ENCODE data around the gene PTPRT.

Gene PTPRT

DNA sequence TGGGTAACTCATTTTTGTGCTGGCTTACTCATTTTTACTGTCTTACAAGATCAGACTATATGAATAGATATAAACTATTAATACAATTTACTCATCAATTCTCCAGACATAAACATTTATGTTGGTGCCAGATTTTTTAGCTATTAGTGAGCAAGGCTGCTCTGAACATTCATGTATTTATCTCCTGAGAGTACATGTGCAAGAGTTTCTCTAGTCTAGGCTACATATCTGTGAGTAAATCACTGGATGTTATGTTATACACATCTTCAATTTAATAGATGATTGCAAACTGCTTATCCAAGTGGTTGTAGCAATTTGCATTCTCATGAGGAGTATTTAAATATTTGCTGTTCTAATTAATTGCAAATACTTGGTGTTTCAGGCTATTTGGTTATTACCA lies 687.1 kb downstream of the PTPRT start:
- no peak overlapping the region for H3K9ac ChIP-seq (ENCODE audit: low read depth, low read length)
- peaks cover 6% of the 10 kb centered on the region for H3K9me3 ChIP-seq (ENCODE audit: insufficient read depth, low read length, severe bottlenecking)
- ATAC-seq (ENCODE audit: insufficient read depth, low read depth): no peak

DNA sequence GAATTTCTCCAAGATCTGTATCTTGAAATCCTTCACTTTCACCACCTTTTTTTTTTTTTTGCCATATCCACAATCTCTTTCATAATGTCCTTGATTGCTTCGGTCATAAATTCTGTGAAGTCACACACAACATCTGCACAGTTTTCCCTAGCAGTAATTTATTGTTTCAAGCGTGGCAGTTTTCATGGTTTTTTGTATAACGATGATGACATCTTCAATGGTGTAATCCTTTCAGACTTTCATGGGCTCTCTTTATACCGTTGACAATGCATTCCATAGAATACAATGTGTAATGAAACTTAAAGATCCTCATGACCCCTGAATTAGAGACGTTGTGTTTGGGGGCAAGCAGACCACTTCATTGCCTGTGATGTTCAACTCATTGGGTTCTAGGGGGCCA lies 693.1 kb downstream of the PTPRT start:
- Histone ChIP-seq H3K79me2 (ENCODE audit: insufficient read depth, low read length) (no peaks in the 10 kb centered on the region), H3K36me3 (ENCODE audit: insufficient read depth, low read length) (no peaks in the 10 kb centered on the region), H3K4me3 (ENCODE audit: low read depth in 1 of 2, low read length in 2 of 2) (no peak overlapping the region), H3K27me3 (ENCODE audit: insufficient read depth, low read length, poor library complexity) (peaks cover 6% of the 10 kb centered on the region), H2AFZ (ENCODE audit: low read depth, low read length) (no peak overlapping the region), H3K9me3 (ENCODE audit: insufficient read depth, low read length, severe bottlenecking) (no peaks in the 10 kb centered on the region), H3K4me2 (ENCODE audit: insufficient read depth, low read length) (no peak overlapping the region), H3K4me1 (ENCODE audit: insufficient read depth, low read length) (no peaks in the 10 kb centered on the region), H3K27ac (ENCODE audit: low read length) (no peak overlapping the region), H4K20me1 (ENCODE audit: insufficient read depth, low read length) (no peaks in the 10 kb centered on the region), H3K9ac (ENCODE audit: low read depth, low read length) (no peak overlapping the region)
- TF ChIP-seq, protein P1, sequence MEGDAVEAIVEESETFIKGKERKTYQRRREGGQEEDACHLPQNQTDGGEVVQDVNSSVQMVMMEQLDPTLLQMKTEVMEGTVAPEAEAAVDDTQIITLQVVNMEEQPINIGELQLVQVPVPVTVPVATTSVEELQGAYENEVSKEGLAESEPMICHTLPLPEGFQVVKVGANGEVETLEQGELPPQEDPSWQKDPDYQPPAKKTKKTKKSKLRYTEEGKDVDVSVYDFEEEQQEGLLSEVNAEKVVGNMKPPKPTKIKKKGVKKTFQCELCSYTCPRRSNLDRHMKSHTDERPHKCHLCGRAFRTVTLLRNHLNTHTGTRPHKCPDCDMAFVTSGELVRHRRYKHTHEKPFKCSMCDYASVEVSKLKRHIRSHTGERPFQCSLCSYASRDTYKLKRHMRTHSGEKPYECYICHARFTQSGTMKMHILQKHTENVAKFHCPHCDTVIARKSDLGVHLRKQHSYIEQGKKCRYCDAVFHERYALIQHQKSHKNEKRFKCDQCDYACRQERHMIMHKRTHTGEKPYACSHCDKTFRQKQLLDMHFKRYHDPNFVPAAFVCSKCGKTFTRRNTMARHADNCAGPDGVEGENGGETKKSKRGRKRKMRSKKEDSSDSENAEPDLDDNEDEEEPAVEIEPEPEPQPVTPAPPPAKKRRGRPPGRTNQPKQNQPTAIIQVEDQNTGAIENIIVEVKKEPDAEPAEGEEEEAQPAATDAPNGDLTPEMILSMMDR (IDR thresholded peaks at IDR 0.05; ENCODE audit: borderline replicate concordance, extremely low read depth, low read length, poor library complexity, severe bottlenecking): no peak
- no peak for TF ChIP-seq EZH2 (IDR thresholded peaks at IDR 0.05; ENCODE audit: borderline replicate concordance, low read depth, low read length, severe bottlenecking)
- DNase-seq: no peak
- ATAC-seq (ENCODE audit: insufficient read depth, low read depth): no peak

More for the DNA sequence above, 687.1 kb downstream of the PTPRT start:
- Histone ChIP-seq H3K27me3 (ENCODE audit: insufficient read depth, low read length, poor library complexity) (peaks cover 3% of the 10 kb centered on the region), H3K27ac (ENCODE audit: low read length) (no peak overlapping the region), H3K4me3 (ENCODE audit: low read depth in 1 of 2, low read length in 2 of 2) (no peak overlapping the region), H2AFZ (ENCODE audit: low read depth, low read length) (no peak overlapping the region), H4K20me1 (ENCODE audit: insufficient read depth, low read length) (no peaks in the 10 kb centered on the region), H3K36me3 (ENCODE audit: insufficient read depth, low read length) (no peaks in the 10 kb centered on the region), H3K4me2 (ENCODE audit: insufficient read depth, low read length) (no peak overlapping the region), H3K79me2 (ENCODE audit: insufficient read depth, low read length) (no peaks in the 10 kb centered on the region), H3K4me1 (ENCODE audit: insufficient read depth, low read length) (no peaks in the 10 kb centered on the region)
- no peak for TF ChIP-seq EZH2 (IDR thresholded peaks at IDR 0.05; ENCODE audit: borderline replicate concordance, low read depth, low read length, severe bottlenecking)
- TF ChIP-seq, protein P1 (IDR thresholded peaks at IDR 0.05; ENCODE audit: borderline replicate concordance, extremely low read depth, low read length, poor library complexity, severe bottlenecking): no peak
- DNase-seq: no peak

DNA sequence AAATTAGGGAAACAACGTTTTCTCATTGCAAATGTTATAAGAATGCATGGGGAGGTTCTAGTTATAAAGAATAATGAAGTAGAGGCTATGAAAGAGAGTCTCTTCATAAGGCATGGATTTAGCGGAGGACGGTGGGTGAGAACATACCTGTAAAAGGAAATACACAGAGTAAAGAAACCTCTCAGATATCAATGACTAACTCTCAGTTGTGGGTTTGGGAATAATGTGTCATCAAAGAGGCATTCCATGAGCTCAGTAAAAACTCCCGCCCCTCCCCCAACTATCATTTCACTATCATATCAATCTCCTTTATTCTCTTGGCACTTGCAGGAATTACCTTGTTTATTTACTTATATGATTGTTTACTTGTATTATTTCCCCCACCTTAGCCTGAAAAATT lies 695.4 kb downstream of the PTPRT start:
- no peak overlapping the region for H3K9ac ChIP-seq (ENCODE audit: low read depth, low read length)
- H3K36me3 ChIP-seq (ENCODE audit: insufficient read depth, low read length): no peaks in the 10 kb centered on the region
- TF ChIP-seq EZH2 (IDR thresholded peaks at IDR 0.05; ENCODE audit: borderline replicate concordance, low read depth, low read length, severe bottlenecking): no peak
- TF ChIP-seq, protein P1 (IDR thresholded peaks at IDR 0.05; ENCODE audit: borderline replicate concordance, extremely low read depth, low read length, poor library complexity, severe bottlenecking): no peak

DNA sequence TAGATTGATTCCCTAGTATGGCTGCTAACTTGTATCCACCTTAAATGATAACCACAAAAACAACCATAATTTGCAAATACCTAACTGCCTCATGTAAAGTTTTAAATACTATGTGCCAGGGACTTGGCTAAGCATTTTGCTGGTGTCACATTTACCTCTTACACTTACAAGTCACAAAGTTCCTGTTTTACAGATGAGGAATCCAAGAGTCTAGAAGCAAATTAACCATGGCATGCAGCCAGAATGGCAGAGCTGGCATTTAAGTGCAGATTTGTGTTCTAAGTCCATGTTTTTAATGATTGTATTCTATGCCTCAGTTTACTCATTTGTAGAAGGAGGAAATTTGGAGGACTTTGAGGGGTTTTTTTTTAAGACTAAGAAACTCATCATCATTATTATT lies 696.7 kb downstream of the PTPRT start:
- H3K4me1 ChIP-seq (ENCODE audit: insufficient read depth, low read length): no peaks in the 10 kb centered on the region
- H3K27me3 ChIP-seq (ENCODE audit: insufficient read depth, low read length, poor library complexity): peaks cover 6% of the 10 kb centered on the region
- H3K27ac ChIP-seq (ENCODE audit: low read length): no peak overlapping the region
- H3K9ac ChIP-seq (ENCODE audit: low read depth, low read length): no peak overlapping the region
- TF ChIP-seq EZH2 (IDR thresholded peaks at IDR 0.05; ENCODE audit: borderline replicate concordance, low read depth, low read length, severe bottlenecking): no peak
- TF ChIP-seq, protein P1 (IDR thresholded peaks at IDR 0.05; ENCODE audit: borderline replicate concordance, extremely low read depth, low read length, poor library complexity, severe bottlenecking): no peak
- ATAC-seq (ENCODE audit: insufficient read depth, low read depth) (no peak), DNase-seq (no peak)
- H3K9me3 ChIP-seq (ENCODE audit: insufficient read depth, low read length, severe bottlenecking): no peaks in the 10 kb centered on the region
- H3K4me2 ChIP-seq (ENCODE audit: insufficient read depth, low read length): no peak overlapping the region
- no peak overlapping the region for H2AFZ ChIP-seq (ENCODE audit: low read depth, low read length)
- H3K36me3 ChIP-seq (ENCODE audit: insufficient read depth, low read length): no peaks in the 10 kb centered on the region
- no peaks in the 10 kb centered on the region for H3K79me2 ChIP-seq (ENCODE audit: insufficient read depth, low read length)
- no peaks in the 10 kb centered on the region for H4K20me1 ChIP-seq (ENCODE audit: insufficient read depth, low read length)
- H3K4me3 ChIP-seq (ENCODE audit: low read depth in 1 of 2, low read length in 2 of 2): no peak overlapping the region

More for the DNA sequence above, 695.4 kb downstream of the PTPRT start:
- Histone ChIP-seq H3K27ac (ENCODE audit: low read length) (no peak overlapping the region), H2AFZ (ENCODE audit: low read depth, low read length) (no peak overlapping the region), H3K9me3 (ENCODE audit: insufficient read depth, low read length, severe bottlenecking) (no peaks in the 10 kb centered on the region), H3K4me1 (ENCODE audit: insufficient read depth, low read length) (no peaks in the 10 kb centered on the region), H3K79me2 (ENCODE audit: insufficient read depth, low read length) (no peaks in the 10 kb centered on the region), H4K20me1 (ENCODE audit: insufficient read depth, low read length) (no peaks in the 10 kb centered on the region), H3K4me3 (ENCODE audit: low read depth in 1 of 2, low read length in 2 of 2) (no peak overlapping the region), H3K4me2 (ENCODE audit: insufficient read depth, low read length) (no peak overlapping the region), H3K27me3 (ENCODE audit: insufficient read depth, low read length, poor library complexity) (peaks cover 8% of the 10 kb centered on the region)
- DNase-seq: no peak
- ATAC-seq (ENCODE audit: insufficient read depth, low read depth): no peak
